Effector memory CD8-positive, alpha-beta T cell (primary cell): ENCODE measurements around the gene RAVER1.

ENCODE experiments used
- ATAC-seq: fragments of 150-1000 bp; cut with Tn5 transposase; replicated peaks from 2 replicates; pipeline ENCODE4 v1.10.0; 2021; ENCODE audit warnings: mild to moderate bottlenecking, moderate library complexity
- DNase-seq, 3 experiments: peaks; one replicate each; pipeline ENCODE4 v3.0.0; 2021
- H3K27ac Mint-ChIP-seq, 2 donors: one replicate each; pipeline ENCODE4 v1.8.0; 2022; ENCODE audit warnings: mild to moderate bottlenecking in 2 of 2, mixed read lengths in 2 of 2, moderate library complexity in 2 of 2
- H3K27me3 Mint-ChIP-seq, 2 donors: one replicate each; pipeline ENCODE4 v1.8.0; 2022; ENCODE audit warnings: mixed read lengths in 2 of 2
- H3K36me3 Mint-ChIP-seq: one replicate; pipeline ENCODE4 v1.8.0; 2022; ENCODE audit warnings: mild to moderate bottlenecking, moderate library complexity, mixed read lengths; ENCODE audit not compliant: insufficient read depth
- H3K4me1 Mint-ChIP-seq, 2 donors: one replicate each; pipeline ENCODE4 v1.8.0; 2022; ENCODE audit warnings: low read depth in 2 of 2, mixed read lengths in 2 of 2
- H3K4me3 Mint-ChIP-seq, 2 donors: one replicate each; pipeline ENCODE4 v1.8.0; 2022; ENCODE audit warnings: mild to moderate bottlenecking in 2 of 2, mixed read lengths in 2 of 2, moderate library complexity in 2 of 2
- H3K9me3 Mint-ChIP-seq, 2 donors: one replicate each; pipeline ENCODE4 v1.8.0; 2022; ENCODE audit warnings: mixed read lengths in 2 of 2

Gene RAVER1

GRCh38 chr19:10295305-10295846, 38.0 kb downstream of the RAVER1 start:
- Mint-ChIP-seq H3K27me3 (peaks cover 25 to 45% of the 10 kb centered on the region in 2 donors), H3K36me3 (peaks cover 25% of the 10 kb centered on the region), H3K4me1 (peaks cover 33 to 38% of the 10 kb centered on the region in 2 donors), H3K4me3 (peak overlapping the region; percentile 81 to 96), H3K27ac (peak overlapping the region; percentile 52 to 65), H3K9me3 (no peaks in the 10 kb centered on the region)
- peak; percentile 68 to 74 (median 72) for DNase-seq
- ATAC-seq = peak; percentile 73

DNA sequence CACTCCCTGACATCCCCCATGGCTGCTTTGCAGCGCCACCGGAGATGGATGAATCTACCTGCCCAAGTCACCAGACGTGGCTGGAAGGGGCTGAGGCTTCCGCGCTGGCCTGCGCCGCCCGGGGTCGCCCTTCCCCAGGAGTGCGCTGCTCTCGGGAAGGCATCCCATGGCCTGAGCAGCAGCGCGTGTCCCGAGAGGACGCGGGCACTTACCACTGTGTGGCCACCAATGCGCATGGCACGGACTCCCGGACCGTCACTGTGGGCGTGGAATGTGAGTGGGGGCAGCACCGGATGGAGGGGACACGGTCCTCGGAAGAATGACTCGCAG, 39.0 kb downstream of the RAVER1 start:
- Mint-ChIP-seq H3K27me3 (peaks cover 29 to 55% of the 10 kb centered on the region in 2 donors), H3K36me3 (peaks cover 25% of the 10 kb centered on the region), H3K4me3 (peak overlapping the region; percentile 81 to 96), H3K27ac (peak overlapping the region in 1 of 2 donors; percentile 46), H3K9me3 (no peaks in the 10 kb centered on the region), H3K4me1 (peaks cover 38 to 43% of the 10 kb centered on the region in 2 donors)
- ATAC-seq (no peak), DNase-seq (no peak)

- peak overlapping the region in 1 of 2 donors; percentile 46 for H3K27ac Mint-ChIP-seq
- DNase-seq (no peak), ATAC-seq (no peak)
- peaks cover 25% of the 10 kb centered on the region for H3K36me3 Mint-ChIP-seq
- H3K4me3 Mint-ChIP-seq = peak overlapping the region; percentile 89 to 96
- H3K27me3 Mint-ChIP-seq = peaks cover 29 to 60% of the 10 kb centered on the region in 2 donors
- peaks cover 43 to 48% of the 10 kb centered on the region in 2 donors for H3K4me1 Mint-ChIP-seq
- H3K9me3 Mint-ChIP-seq = no peaks in the 10 kb centered on the region
These were observed 39.5 kb downstream of the RAVER1 start for GRCh38 chr19:10293637-10294367.

GRCh38 chr19:10292789-10293636, 40.3 kb downstream of the RAVER1 start:
- peak overlapping the region; percentile 53 to 60 for H3K27ac Mint-ChIP-seq
- no peak for ATAC-seq
- peaks cover 28% of the 10 kb centered on the region for H3K36me3 Mint-ChIP-seq
- peaks cover 29 to 68% of the 10 kb centered on the region in 2 donors for H3K27me3 Mint-ChIP-seq
- DNase-seq = no peak
- H3K4me1 Mint-ChIP-seq = peaks cover 48 to 53% of the 10 kb centered on the region in 2 donors
- H3K9me3 Mint-ChIP-seq = no peaks in the 10 kb centered on the region
- peak overlapping the region; percentile 89 to 96 for H3K4me3 Mint-ChIP-seq

DNA sequence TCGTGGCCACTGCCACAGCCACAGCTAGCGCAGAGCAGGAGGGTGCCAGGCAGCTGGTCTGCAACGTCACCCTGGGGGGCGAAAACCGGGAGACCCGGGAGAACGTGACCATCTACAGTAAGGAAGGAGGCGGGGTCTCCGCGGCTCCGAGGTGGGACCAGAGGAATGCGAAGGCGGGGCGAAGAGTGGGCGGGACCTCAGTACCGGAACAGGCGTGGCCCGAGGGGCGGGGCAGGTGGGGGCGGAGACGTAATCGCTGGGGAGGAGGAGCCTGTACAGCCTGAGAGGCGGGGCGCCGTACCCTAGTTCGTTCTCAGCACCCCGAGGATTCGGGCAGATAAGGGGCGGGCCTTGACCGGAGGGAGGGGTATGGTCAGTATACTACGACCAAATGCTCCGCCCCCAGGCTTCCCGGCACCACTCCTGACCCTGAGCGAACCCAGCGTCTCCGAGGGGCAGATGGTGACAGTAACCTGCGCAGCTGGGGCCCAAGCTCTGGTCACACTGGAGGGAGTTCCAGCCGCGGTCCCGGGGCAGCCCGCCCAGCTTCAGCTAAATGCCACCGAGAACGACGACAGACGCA, 41.0 kb downstream of the RAVER1 start:
- Mint-ChIP-seq H3K9me3 (no peaks in the 10 kb centered on the region), H3K4me3 (peak overlapping the region; percentile 89 to 96), H3K27ac (peak overlapping the region; percentile 53 to 72), H3K4me1 (peaks cover 51 to 59% of the 10 kb centered on the region in 2 donors), H3K27me3 (peaks cover 29 to 74% of the 10 kb centered on the region in 2 donors), H3K36me3 (peaks cover 33% of the 10 kb centered on the region)
- DNase-seq = peak; percentile 61 to 68 (median 63)
- peak; percentile 25 for ATAC-seq

- H3K4me3 Mint-ChIP-seq = peak overlapping the region; percentile 89 to 96
- H3K27me3 Mint-ChIP-seq = peaks cover 29 to 74% of the 10 kb centered on the region in 2 donors
- H3K4me1 Mint-ChIP-seq = peaks cover 51 to 61% of the 10 kb centered on the region in 2 donors
- peak overlapping the region; percentile 53 to 72 for H3K27ac Mint-ChIP-seq
- no peaks in the 10 kb centered on the region for H3K9me3 Mint-ChIP-seq
- H3K36me3 Mint-ChIP-seq = peaks cover 36% of the 10 kb centered on the region
- ATAC-seq (no peak), DNase-seq (peak in 1 of 3 experiments; percentile 27)
These were observed 41.6 kb downstream of the RAVER1 start for GRCh38 chr19:10291554-10292205.

DNA sequence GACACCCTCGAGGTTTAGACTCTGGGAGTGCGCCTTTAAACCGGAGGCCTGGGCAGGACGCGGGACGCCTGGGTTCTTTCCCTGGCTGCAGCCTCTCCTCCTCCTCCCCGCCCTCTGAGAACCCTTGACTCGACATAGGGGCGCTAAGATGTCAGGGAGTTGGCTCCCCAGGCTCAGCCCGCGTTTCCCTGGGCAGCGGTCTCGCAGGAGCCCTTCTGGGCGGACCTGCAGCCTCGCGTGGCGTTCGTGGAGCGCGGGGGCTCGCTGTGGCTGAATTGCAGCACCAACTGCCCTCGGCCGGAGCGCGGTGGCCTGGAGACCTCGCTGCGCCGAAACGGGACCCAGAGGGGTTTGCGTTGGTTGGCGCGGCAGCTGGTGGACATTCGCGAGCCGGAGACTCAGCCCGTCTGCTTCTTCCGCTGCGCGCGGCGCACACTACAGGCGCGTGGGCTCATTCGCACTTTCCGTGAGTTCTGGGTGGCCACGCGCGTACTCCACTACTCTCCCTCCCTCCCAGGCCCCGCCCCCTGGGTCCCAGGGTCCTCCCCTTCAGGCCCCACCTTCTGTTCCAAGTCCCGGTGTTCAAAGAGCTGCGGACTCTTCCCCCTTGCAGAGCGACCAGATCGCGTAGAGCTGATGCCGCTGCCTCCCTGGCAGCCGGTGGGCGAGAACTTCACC, 42.3 kb downstream of the RAVER1 start:
- Mint-ChIP-seq H3K36me3 (peaks cover 42% of the 10 kb centered on the region), H3K4me1 (peaks cover 54 to 64% of the 10 kb centered on the region in 2 donors), H3K4me3 (peak overlapping the region; percentile 89 to 96), H3K9me3 (no peaks in the 10 kb centered on the region), H3K27ac (peak overlapping the region; percentile 55 to 66), H3K27me3 (peaks cover 29 to 74% of the 10 kb centered on the region in 2 donors)
- ATAC-seq (peak; percentile 28), DNase-seq (peak; percentile 39 to 53 (median 47))

GRCh38 chr19:10290357-10290875, 42.9 kb downstream of the RAVER1 start:
- Mint-ChIP-seq H3K27ac (peak overlapping the region; percentile 55 to 66), H3K4me3 (peak overlapping the region; percentile 89 to 96), H3K36me3 (peaks cover 48% of the 10 kb centered on the region), H3K27me3 (peaks cover 29 to 74% of the 10 kb centered on the region in 2 donors), H3K9me3 (no peaks in the 10 kb centered on the region), H3K4me1 (peaks cover 50 to 59% of the 10 kb centered on the region in 2 donors)
- no peak for ATAC-seq
- DNase-seq = no peak

GRCh38 chr19:10289836-10290356, 43.4 kb downstream of the RAVER1 start, which contains the start of gene ICAM5:
Gene ICAM5 (plus strand): TSS chr19:10289952. CDS start chr19:10290044, 92 bp downstream.
- Mint-ChIP-seq H3K36me3 (peaks cover 53% of the 10 kb centered on the region), H3K27ac (peak within 1 kb of the TSS; percentile 55 to 66), H3K4me1 (peaks cover 49 to 60% of the 10 kb centered on the region in 2 donors), H3K9me3 (no peaks in the 10 kb centered on the region), H3K27me3 (peaks cover 29 to 74% of the 10 kb centered on the region in 2 donors), H3K4me3 (peak within 1 kb of the TSS; percentile 89 to 96)
- DNase-seq (no peak), ATAC-seq (peak; percentile 16)

GRCh38 chr19:10289167-10289835, 44.0 kb downstream of the RAVER1 start:
- ATAC-seq = peak; percentile 74
- DNase-seq = peak; percentile 68 to 70 (median 69)
- H3K27ac Mint-ChIP-seq = peak overlapping the region; percentile 8 to 49
- peaks cover 58% of the 10 kb centered on the region for H3K36me3 Mint-ChIP-seq
- H3K4me1 Mint-ChIP-seq = peaks cover 49 to 59% of the 10 kb centered on the region in 2 donors
- H3K9me3 Mint-ChIP-seq = no peaks in the 10 kb centered on the region
- H3K27me3 Mint-ChIP-seq = peaks cover 29 to 68% of the 10 kb centered on the region in 2 donors
- peak overlapping the region; percentile 89 to 96 for H3K4me3 Mint-ChIP-seq

GRCh38 chr19:10288662-10289166, 44.6 kb downstream of the RAVER1 start:
- peak overlapping the region; percentile 89 to 96 for H3K4me3 Mint-ChIP-seq
- peaks cover 49 to 56% of the 10 kb centered on the region in 2 donors for H3K4me1 Mint-ChIP-seq
- H3K36me3 Mint-ChIP-seq = peaks cover 62% of the 10 kb centered on the region
- DNase-seq (no peak), ATAC-seq (no peak)
- peaks cover 29 to 62% of the 10 kb centered on the region in 2 donors for H3K27me3 Mint-ChIP-seq
- H3K27ac Mint-ChIP-seq = peak overlapping the region; percentile 8 to 49
- H3K9me3 Mint-ChIP-seq = no peaks in the 10 kb centered on the region
